ENCODE results near the gene RNF144A.

Gene RNF144A

GRCh38 chr2:7053650-7054265 is 136.5 kb downstream of the RNF144A start:
- DNase-seq: no peak

DNA sequence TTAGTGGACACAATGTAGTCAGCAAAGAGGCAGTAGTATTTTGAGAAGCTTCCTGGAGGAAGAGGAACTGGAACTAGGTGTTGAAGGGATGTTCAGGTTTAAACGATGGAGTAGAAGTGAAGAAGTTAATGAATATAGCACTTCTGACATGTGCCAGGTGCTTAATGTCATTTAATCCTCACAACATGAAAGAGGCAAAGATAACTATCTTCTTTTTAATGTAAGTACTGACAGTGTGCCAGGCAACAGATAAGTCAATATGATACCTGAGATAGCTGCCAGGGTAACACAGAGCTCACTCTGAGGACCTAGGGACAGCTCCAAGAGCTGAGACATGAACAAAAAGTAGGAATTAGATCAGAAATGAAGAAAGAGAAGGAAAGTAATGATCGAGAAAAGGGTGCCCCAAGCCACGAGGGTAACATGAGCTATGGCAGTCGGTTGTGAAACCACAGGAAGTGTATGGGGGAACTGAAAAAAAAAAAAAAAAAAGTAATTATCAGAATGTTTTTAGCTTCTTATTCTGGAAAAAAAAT is 140.7 kb downstream of the RNF144A start:
- DNase-seq: no peak

- no peak for DNase-seq
Measured at GRCh38 chr2:7060156-7060555, 142.9 kb downstream of the RNF144A start.

DNA sequence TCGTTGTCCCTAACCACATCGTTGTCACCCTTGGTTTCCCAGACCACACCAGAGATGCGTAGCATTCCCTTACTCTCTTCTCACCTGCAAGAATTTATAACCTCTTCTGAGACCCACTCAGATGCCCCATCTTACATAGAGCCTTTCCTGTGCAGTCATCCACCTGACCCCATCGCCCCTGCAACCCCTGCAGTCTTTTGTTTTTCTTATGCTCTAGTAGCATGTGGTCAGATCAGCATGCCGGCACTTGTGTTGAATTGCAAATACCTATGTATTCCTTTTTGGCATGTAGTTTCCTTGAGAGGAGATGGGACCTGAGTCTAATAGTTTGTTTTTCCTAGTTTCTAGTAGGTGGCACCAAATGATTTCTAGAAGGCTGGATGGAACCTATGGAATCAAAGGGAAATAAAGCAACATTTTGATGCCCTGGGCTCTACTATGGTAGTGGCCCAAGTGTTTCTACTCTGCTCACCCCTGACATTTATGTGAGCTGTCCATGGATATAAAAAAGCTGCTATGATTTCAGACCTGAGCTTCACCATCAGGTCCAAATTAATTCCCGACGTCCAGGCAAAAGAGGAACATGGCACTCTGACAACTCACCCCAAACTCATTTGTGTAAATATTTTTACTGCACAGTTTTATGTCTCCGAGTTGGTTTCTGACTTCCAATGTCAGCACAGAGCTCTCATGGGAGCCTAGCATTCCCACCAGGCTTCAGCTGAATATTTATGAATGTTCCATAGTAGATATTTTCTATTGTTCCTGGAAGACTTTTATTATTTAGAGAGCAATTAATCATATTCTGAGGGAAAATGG is 143.6 kb downstream of the RNF144A start:
- DNase-seq: no peak

DNA sequence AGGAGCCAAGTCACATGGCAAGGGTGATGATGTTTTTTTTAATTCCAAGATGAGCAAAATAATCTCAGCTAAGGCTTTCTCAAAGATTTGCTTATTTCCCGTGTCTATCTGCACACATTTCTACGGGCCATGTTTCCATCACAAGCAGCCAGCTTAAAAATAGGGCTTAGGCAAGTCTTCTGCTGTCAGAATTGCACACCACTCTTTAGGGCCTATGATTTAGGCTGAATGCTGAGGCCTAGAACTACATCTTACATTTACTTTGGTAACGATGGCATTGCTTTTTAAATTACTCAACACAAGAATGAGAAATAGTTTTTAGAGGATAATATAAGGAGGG is 144.2 kb downstream of the RNF144A start:
- DNase-seq: no peak

GRCh38 chr2:7061921-7062320 is 144.7 kb downstream of the RNF144A start:
- DNase-seq: no peak

DNA sequence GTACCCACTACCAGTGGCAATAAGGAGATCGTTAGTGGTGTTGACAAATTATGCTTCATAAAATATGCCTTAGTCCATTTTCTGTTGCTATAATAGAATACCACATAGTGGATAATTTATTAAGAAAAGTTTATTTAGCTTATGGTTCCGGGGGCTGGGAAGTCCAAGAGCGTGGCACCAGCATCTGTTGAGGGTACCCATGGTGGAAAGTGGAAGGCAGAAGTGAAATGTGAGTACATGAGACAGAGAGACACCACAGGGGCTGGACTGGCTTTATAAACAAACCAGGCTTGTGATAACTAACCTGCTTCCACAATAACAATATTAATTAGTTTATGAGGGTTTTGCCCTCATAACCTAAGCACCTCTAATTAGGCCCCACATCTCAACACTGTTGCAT is 146.6 kb downstream of the RNF144A start:
- DNase-seq: no peak

GRCh38 chr2:7068457-7068856 is 151.2 kb downstream of the RNF144A start:
- DNase-seq: no peak

DNA sequence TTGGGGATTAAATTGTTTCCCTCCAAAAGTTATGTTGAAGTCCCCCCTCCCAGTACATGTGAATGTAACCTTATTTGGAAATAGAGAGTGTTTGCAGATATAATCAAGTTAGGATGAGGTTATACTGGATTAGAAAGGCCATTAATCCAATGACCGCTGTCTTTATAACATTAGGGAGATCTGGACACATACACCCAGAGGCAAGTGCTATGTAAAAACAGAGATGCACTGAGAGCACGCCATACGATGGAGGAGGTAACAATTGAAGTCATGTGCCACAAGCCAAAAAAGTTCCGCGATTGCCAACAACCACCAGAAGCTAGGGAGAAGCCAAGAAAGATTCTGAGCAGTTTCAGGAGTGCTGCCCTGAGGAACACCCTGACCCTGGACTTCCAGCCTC is 153.3 kb downstream of the RNF144A start:
- no peak for DNase-seq

- DNase-seq: no peak
Measured at GRCh38 chr2:7071154-7071553, 153.9 kb downstream of the RNF144A start.

DNA sequence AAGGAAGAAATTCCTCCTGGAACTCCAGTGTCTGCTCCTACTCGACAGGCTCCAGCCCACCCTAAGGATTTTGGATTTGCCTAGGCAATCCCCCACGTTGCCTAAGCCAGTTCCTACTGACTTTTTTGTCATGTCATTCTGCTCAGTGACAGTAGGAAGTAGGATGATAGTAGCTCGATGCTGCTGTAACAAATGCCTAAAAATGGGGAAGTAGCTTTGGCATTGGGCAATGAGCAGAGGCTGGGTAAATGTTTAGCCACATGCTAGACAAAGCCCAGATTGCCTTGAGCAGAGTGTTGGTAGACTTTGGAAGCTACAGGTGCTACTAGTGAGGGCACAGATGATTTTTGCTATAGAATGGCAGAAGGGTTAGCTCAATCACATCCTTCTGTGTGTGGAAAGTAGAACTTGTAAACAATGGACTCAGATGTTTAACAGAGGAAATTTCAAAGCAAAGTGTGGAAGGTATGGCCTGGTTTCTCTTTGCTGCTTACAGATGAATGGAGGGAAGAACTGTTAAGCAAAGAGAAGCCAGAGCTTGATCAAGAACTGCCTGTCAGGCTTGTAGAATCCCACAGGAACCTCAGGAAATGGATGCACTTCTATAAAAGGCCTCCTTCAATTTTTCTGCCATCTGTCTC is 154.8 kb downstream of the RNF144A start:
- DNase-seq: no peak

- no peak for DNase-seq
Measured at GRCh38 chr2:7073901-7074300, 156.7 kb downstream of the RNF144A start.

- DNase-seq: no peak
Measured at GRCh38 chr2:7075834-7076233, 158.6 kb downstream of the RNF144A start.

DNA sequence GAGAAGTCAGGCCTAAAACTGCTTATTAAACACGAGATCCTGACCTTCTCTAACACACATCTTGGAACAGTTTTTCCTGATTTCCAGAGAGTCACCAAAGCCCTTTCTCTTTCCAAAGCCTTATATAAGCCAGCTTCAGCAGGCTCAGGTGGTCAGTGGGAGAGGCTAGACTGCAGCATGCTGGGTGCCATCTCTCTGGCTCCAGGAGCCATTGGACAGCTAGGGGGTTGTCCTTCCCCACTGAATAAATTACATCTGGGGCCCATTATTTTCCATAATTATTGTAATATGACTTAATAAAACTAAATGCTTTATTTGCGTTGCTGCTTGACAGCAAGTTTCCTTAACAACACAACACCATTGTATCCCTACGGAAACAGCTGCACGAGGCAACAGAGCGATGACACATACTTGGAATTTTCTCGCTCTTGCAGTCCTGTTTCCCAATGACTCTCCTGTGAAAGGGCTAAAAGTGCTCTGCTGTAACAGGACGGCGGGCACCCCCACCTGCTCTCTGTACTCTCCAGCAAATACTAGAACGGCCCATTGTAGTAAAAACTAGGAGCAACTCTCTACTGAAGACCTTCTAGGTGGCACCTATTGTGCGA is 160.6 kb downstream of the RNF144A start:
- no peak for DNase-seq

DNA sequence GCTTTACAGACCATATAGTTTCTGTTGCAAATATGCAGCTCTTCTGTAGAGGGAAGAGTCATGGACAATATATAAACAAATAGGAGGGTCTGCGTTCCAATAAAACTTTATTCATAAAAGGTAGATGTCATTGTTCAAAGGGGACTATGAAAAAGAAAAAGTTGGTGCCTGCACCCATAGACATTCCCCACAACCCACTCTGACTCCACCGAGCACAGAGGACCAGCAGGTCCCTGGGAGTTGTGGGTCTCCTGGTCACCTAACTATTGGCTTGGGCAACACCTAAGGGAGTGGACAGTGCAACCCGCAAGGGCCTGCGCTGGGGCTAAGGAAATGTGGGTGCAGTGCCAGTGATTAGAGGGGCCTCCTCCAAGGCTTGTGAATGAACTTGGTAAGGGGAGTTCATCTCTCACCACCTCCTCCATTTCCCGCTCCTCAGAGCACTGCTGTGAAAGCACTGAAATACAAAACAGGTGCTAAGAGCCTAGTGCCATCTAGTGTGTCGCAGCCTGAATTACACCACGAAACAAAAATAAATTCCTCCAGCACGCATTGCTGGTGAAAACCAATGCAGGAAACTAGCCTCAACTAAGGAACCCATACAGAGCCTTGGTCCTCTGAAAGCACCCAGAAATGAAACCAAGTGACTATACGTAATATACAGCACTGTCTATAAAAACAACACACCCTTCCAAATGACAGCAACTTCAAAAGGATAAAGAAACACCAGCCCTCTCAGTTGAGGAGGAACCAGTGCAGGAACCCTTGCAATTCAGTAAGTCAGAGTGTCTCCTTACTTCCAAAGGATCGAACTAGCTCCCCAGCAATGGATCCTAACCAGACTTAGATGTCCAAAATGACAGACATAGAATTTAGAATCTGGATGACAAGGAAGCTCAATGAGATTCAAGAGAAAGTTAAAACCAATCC is 166.6 kb downstream of the RNF144A start:
- no peak for DNase-seq

DNA sequence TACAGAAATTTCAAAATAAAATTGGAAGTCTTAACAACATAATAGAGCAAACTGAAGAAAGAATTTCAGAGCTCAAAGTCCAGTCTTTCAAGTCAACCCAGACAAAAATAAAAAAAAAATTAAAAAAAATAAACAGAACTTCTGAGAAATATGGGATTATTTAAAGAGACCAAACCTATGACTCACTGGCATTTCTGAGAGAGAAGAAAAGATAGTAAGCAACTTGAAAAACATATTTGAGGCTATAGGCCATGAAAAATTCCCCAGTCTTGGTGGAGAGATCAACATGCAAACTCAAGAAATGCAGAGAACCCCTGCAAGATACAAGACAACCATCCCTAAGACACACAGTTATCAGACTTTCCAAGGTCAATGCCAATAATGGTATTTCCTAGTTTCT is 167.4 kb downstream of the RNF144A start:
- DNase-seq: no peak

DNA sequence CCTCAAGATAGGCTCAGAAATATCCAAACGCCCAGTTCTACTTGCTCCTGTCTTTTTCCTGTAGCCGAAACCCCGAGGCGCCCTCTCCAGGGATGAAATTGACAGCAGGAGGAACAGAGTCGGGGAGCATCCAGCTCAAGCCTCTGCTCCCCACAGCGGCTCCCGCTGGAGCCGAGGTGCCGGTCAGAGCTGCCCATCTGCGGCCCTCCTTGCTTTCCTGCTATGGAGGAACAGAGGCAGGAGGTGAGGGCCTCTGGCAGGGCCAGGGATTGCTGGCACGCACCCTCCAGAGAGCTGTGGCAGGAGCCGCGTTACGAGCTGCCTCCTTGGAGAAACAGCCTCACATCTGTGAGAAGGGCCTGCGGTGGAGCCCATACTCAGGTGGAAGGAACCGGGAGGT is 172.1 kb downstream of the RNF144A start:
- peak; percentile 17 for DNase-seq

GRCh38 chr2:7089898-7090510 is 172.8 kb downstream of the RNF144A start:
- peak; percentile 35 for DNase-seq

GRCh38 chr2:7093376-7093775 is 176.2 kb downstream of the RNF144A start:
- DNase-seq: no peak

Data from activated CD8-positive, alpha-beta memory T cell treated with anti-CD3 and anti-CD28 coated beads for 24 hours (primary cell).